Body of pancreas (tissue), 4 donors: ENCODE results near the gene MYLK4.

Experiments used
- POLR2A ChIP-seq, 3 donors: fragments of 450-650 bp; IDR thresholded peaks; one replicate each; pipeline ENCODE4 v1.6.1; 2016; ENCODE audit warnings: antibody characterized with exemption in 3 of 3, mild to moderate bottlenecking in 2 of 3
- TF ChIP-seq, protein P1 (sequence below), 7 experiments: fragments of 450-650 bp in 4 of 7; fragments of 200-600 bp in 3 of 7; sonication (generic) in 3 of 7; IDR thresholded peaks; one replicate each; pipeline ENCODE4 v1.5.1; 2016 to 2019; ENCODE audit warnings: antibody characterized with exemption in 7 of 7

DNA sequence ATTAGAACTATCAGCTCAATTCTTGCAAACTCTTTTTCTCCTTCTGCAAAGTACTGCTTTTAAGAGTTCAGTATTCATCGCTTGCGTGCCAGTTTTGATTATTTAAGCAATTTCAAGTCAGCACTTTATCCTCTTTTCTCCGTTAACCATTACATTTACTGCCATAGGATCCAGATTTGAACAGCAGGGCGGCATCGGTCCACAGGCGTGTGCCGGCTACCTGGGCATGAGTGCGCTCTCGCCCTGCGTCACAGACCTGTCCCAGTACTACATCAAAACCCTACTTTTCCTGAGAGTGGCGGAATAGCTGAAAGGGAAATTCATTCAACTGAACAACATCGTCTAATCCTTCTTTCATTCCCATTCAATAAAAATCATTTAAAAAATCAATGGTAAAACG, 53.4 kb downstream of the MYLK4 start:
- no peak for TF ChIP-seq POLR2A (IDR thresholded peaks at IDR 0.05)
- TF ChIP-seq, protein P1, sequence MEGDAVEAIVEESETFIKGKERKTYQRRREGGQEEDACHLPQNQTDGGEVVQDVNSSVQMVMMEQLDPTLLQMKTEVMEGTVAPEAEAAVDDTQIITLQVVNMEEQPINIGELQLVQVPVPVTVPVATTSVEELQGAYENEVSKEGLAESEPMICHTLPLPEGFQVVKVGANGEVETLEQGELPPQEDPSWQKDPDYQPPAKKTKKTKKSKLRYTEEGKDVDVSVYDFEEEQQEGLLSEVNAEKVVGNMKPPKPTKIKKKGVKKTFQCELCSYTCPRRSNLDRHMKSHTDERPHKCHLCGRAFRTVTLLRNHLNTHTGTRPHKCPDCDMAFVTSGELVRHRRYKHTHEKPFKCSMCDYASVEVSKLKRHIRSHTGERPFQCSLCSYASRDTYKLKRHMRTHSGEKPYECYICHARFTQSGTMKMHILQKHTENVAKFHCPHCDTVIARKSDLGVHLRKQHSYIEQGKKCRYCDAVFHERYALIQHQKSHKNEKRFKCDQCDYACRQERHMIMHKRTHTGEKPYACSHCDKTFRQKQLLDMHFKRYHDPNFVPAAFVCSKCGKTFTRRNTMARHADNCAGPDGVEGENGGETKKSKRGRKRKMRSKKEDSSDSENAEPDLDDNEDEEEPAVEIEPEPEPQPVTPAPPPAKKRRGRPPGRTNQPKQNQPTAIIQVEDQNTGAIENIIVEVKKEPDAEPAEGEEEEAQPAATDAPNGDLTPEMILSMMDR (IDR thresholded peaks at IDR 0.05): no peak
